Activated B cell treated with CpG ODN at 0.5 μM for 24 hours (primary cell): ENCODE measurements around the gene TMEM132D. TPM values are rescaled to one million over a fixed set of nuclear protein-coding genes. Genes with fewer than 3 reads are reported as not detected.

Experiments
- ATAC-seq: fragments of 200-7000 bp; cut with Tn5 transposase; one replicate; pipeline ENCODE4 v1.10.0; 2021; ENCODE audit warnings: low read depth, mild to moderate bottlenecking, moderate library complexity
- CTCF ChIA-PET: fragments of 350-600 bp; sonication (Branson Sonifier 250); formaldehyde crosslinking; loops from one replicate; lab custom pipeline; 2021; ENCODE audit warnings: antibody characterized with exemption; lab: Charles Lee
- POLR2A ChIA-PET: fragments of 350-600 bp; sonication (Branson Sonifier 250); formaldehyde crosslinking; loops from one replicate; lab custom pipeline; 2021; ENCODE audit warnings: antibody characterized with exemption; lab: Charles Lee
- DNase-seq: peaks from one replicate; pipeline ENCODE4 v3.0.0; 2022
- H3K27ac Mint-ChIP-seq: one replicate; pipeline ENCODE4 v1.8.0; 2020; ENCODE audit warnings: mixed read lengths
- H3K27me3 Mint-ChIP-seq: one replicate; pipeline ENCODE4 v1.8.0; 2021; ENCODE audit warnings: mixed read lengths
- H3K36me3 Mint-ChIP-seq: one replicate; pipeline ENCODE4 v1.8.0; 2021; ENCODE audit warnings: low read depth, mixed read lengths
- H3K4me1 Mint-ChIP-seq: one replicate; pipeline ENCODE4 v1.8.0; 2021; ENCODE audit warnings: mixed read lengths
- H3K4me3 Mint-ChIP-seq: one replicate; pipeline ENCODE4 v1.8.0; 2020; ENCODE audit warnings: mild to moderate bottlenecking, mixed read lengths
- H3K9me3 Mint-ChIP-seq: one replicate; pipeline ENCODE4 v1.8.0; 2020; ENCODE audit warnings: mixed read lengths
- CTCF ChIP-seq: fragments of 200-600 bp; IDR thresholded peaks from one replicate; pipeline ENCODE4 v1.8.0; 2022; ENCODE audit warnings: antibody characterized with exemption, mild to moderate bottlenecking
- intact Hi-C: fragments of 100-400 bp; cut with micrococcal nuclease; formaldehyde crosslinking; loops from one replicate; pipeline ENCODE4 v1.15.1; 2024
- total RNA-seq: library from RNA; stranded (reverse); gene quantifications from 2 replicates; pipeline ENCODE4 v1.2.3, GENCODE V29; 2022

Gene TMEM132D
- total RNA-seq, 1 donor from 2014 or later: not detected

GRCh38 chr12:129592449-129592848, 311.4 kb downstream of the TMEM132D start:
- H3K4me1 Mint-ChIP-seq: no peaks in the 10 kb centered on the region
- intact Hi-C loops: no loop called here
- no peak overlapping the region for H3K27ac Mint-ChIP-seq
- ATAC-seq (no peak), DNase-seq (no peak)
- TF ChIP-seq CTCF: no peak
- ChIA-PET CTCF (no interaction called here), POLR2A (no interaction called here)
- H3K9me3 Mint-ChIP-seq: peaks cover 6% of the 10 kb centered on the region
- no peak overlapping the region for H3K4me3 Mint-ChIP-seq
- no peaks in the 10 kb centered on the region for H3K36me3 Mint-ChIP-seq
- H3K27me3 Mint-ChIP-seq: no peaks in the 10 kb centered on the region

- DNase-seq: no peak
- Mint-ChIP-seq H3K4me3 (no peak overlapping the region), H3K9me3 (peaks cover 13% of the 10 kb centered on the region), H3K27me3 (no peaks in the 10 kb centered on the region), H3K4me1 (no peaks in the 10 kb centered on the region), H3K27ac (no peak overlapping the region), H3K36me3 (no peaks in the 10 kb centered on the region)
- no peak for TF ChIP-seq CTCF
- POLR2A ChIA-PET: no interaction called here
- CTCF ChIA-PET: no interaction called here
- no peak for ATAC-seq
- intact Hi-C loops: no loop called here
Measured at GRCh38 chr12:129589503-129589902, 314.3 kb downstream of the TMEM132D start.

- Mint-ChIP-seq H3K9me3 (peaks cover 13% of the 10 kb centered on the region), H3K36me3 (no peaks in the 10 kb centered on the region), H3K27ac (no peak overlapping the region), H3K4me3 (no peak overlapping the region), H3K4me1 (no peaks in the 10 kb centered on the region), H3K27me3 (no peaks in the 10 kb centered on the region)
- intact Hi-C loops: no loop called here
- DNase-seq (no peak), ATAC-seq (no peak)
- ChIA-PET CTCF (no interaction called here), POLR2A (no interaction called here)
- no peak for TF ChIP-seq CTCF
Measured at GRCh38 chr12:129588142-129588541, 315.7 kb downstream of the TMEM132D start.

GRCh38 chr12:129585296-129585695, 318.5 kb downstream of the TMEM132D start:
- TF ChIP-seq CTCF: no peak
- ChIA-PET CTCF (no interaction called here), POLR2A (no interaction called here)
- Mint-ChIP-seq H3K4me3 (no peak overlapping the region), H3K4me1 (no peaks in the 10 kb centered on the region), H3K9me3 (peaks cover 13% of the 10 kb centered on the region), H3K27me3 (no peaks in the 10 kb centered on the region), H3K36me3 (no peaks in the 10 kb centered on the region), H3K27ac (no peak overlapping the region)
- DNase-seq (no peak), ATAC-seq (no peak)
- intact Hi-C loops: no loop called here

GRCh38 chr12:129579879-129580278, 323.9 kb downstream of the TMEM132D start:
- no peaks in the 10 kb centered on the region for H3K4me1 Mint-ChIP-seq
- H3K9me3 Mint-ChIP-seq: peaks cover 4% of the 10 kb centered on the region
- ChIA-PET POLR2A (no interaction called here), CTCF (no interaction called here)
- ATAC-seq (no peak), DNase-seq (no peak)
- H3K4me3 Mint-ChIP-seq: no peak overlapping the region
- no peaks in the 10 kb centered on the region for H3K36me3 Mint-ChIP-seq
- intact Hi-C loops: no loop called here
- no peaks in the 10 kb centered on the region for H3K27me3 Mint-ChIP-seq
- TF ChIP-seq CTCF: no peak
- H3K27ac Mint-ChIP-seq: no peak overlapping the region
